GM23338 (cell line): ENCODE results near the gene CCDC106. TPM values are rescaled to one million over a fixed set of nuclear protein-coding genes. Genes with fewer than 3 reads are reported as not detected.

Source experiments
- CTCF ChIP-seq, 2 experiments: fragments of 200-600 bp in 1 of 2; sonication (generic) in 1 of 2; conservative IDR thresholded peaks; 2 replicates each; pipeline versions ENCODE4 v1.5.1 to v1.6.1; 2016 to 2017; ENCODE audit warnings: antibody characterized with exemption in 2 of 2, low read depth in 2 of 2, mild to moderate bottlenecking in 2 of 2, moderate library complexity in 1 of 2
- EZH2phosphoT487 ChIP-seq: fragments of 200-600 bp; sonication (generic); IDR thresholded peaks from one replicate; pipeline ENCODE4 v1.8.1; 2018; ENCODE audit warnings: antibody characterized with exemption; ENCODE audit not compliant: unreplicated experiment
- JUNB ChIP-seq: IDR thresholded peaks from one replicate; pipeline ENCODE4 v1.6.1; 2016; ENCODE audit warnings: antibody characterized with exemption; ENCODE audit not compliant: unreplicated experiment
- NANOG ChIP-seq: IDR thresholded peaks from 2 replicates; pipeline ENCODE4 v1.6.1; 2016; ENCODE audit warnings: antibody characterized with exemption, borderline replicate concordance
- POLR2AphosphoS5 ChIP-seq: IDR thresholded peaks from 2 replicates; pipeline ENCODE4 v1.6.1; 2016; ENCODE audit warnings: antibody characterized with exemption, low read depth
- STAT1 ChIP-seq: IDR thresholded peaks from one replicate; pipeline ENCODE4 v1.6.1; 2016; ENCODE audit warnings: antibody characterized with exemption; ENCODE audit not compliant: unreplicated experiment
- ZNF331 ChIP-seq: fragments of 250-450 bp; sonication (Bioruptor Pico); IDR thresholded peaks from 2 replicates; pipeline ENCODE4 v1.5.0; 2020; ENCODE audit warnings: low read depth, mild to moderate bottlenecking, moderate library complexity
- ZNF462 ChIP-seq: fragments of 250-450 bp; sonication (Bioruptor Pico); IDR thresholded peaks from 2 replicates; pipeline ENCODE4 v1.5.0; 2020; ENCODE audit warnings: mild to moderate bottlenecking, moderate library complexity
- polyA plus RNA-seq: library from polyadenylated mRNA; unstranded; fragments of >200 nt; fragmentation: Nextera tagmentation; extraction: Ambion mirVana; gene quantifications from 2 replicates; pipeline ENCODE4 v1.2.1, GENCODE V29; 2016
- total RNA-seq: library from RNA; depleted of rRNA; stranded (reverse); fragments of >200 nt; shearing (Covaris generic); gene quantifications from 2 replicates; pipeline ENCODE4 v1.2.3, GENCODE V29; 2014
- TF ChIP-seq, protein P1 (sequence below): IDR thresholded peaks from 2 replicates; pipeline ENCODE4 v1.6.1; 2016; ENCODE audit warnings: antibody characterized with exemption

Gene CCDC106
- total and polyA plus RNA-seq, 2 experiments from 2014 or later = 12.0 to 17.6 TPM

- TF ChIP-seq ZNF462 (no peak), EZH2phosphoT487 (no peak), NANOG (no peak), POLR2AphosphoS5 (peak; percentile 59; the same call in 1 of the 2 replicates), JUNB (no peak), ZNF331 (CRISPR knock-in tag) (no peak), CTCF (conservative IDR thresholded peaks at IDR 0.05; ENCODE audit: low read depth in 2 of 2) (no peak), STAT1 (no peak)
- TF ChIP-seq, protein P1, sequence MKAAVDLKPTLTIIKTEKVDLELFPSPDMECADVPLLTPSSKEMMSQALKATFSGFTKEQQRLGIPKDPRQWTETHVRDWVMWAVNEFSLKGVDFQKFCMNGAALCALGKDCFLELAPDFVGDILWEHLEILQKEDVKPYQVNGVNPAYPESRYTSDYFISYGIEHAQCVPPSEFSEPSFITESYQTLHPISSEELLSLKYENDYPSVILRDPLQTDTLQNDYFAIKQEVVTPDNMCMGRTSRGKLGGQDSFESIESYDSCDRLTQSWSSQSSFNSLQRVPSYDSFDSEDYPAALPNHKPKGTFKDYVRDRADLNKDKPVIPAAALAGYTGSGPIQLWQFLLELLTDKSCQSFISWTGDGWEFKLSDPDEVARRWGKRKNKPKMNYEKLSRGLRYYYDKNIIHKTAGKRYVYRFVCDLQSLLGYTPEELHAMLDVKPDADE = peak; percentile 46; the same call in 1 of the 2 replicates
These were observed 4.8 kb upstream of the CCDC106 start, which contains the start of gene ZNF581 (continued) for GRCh38 chr19:55643003-55643886.
